NCI-H460 (cell line): ENCODE results near the gene LAMB3. TPM values are rescaled to one million over a fixed set of nuclear protein-coding genes. Genes with fewer than 3 reads are reported as not detected.

Experiments used
- DNase-seq: peaks from one replicate; pipeline ENCODE4 v3.0.0-alpha.2; 2016; ENCODE audit warnings: low read depth; ENCODE audit errors: extremely low read depth
- total RNA-seq: library from RNA; depleted of rRNA; stranded (reverse); fragments of >200 nt; shearing (Covaris generic); gene quantifications from 2 replicates; pipeline ENCODE4 v1.2.3, GENCODE V29; 2014

The LAMB3 gene
- total RNA-seq, 1 experiment from 2014 or later, result 19.1 TPM

- DNase-seq, result no peak
Observed at GRCh38 chr1:209619696-209620486, 32.3 kb downstream of the LAMB3 start.

- no peak for DNase-seq
Observed at GRCh38 chr1:209618756-209619420, 33.3 kb downstream of the LAMB3 start.

- DNase-seq, result no peak
Observed at GRCh38 chr1:209618291-209618690, 33.9 kb downstream of the LAMB3 start.

GRCh38 chr1:209617755-209618154 is 34.5 kb downstream of the LAMB3 start:
- DNase-seq, result no peak

GRCh38 chr1:209617047-209617673 is 35.1 kb downstream of the LAMB3 start:
- DNase-seq, result no peak

- DNase-seq, result no peak
Observed at GRCh38 chr1:209616366-209617046, 35.7 kb downstream of the LAMB3 start.

- no peak for DNase-seq
Observed at GRCh38 chr1:209614906-209615305, 37.3 kb downstream of the LAMB3 start.

- no peak for DNase-seq
Observed at GRCh38 chr1:209614151-209614420, 38.1 kb downstream of the LAMB3 start.

- DNase-seq, result no peak
Observed at GRCh38 chr1:209613400-209614150, 38.6 kb downstream of the LAMB3 start.

- no peak for DNase-seq
Observed at GRCh38 chr1:209612646-209613399, 39.4 kb downstream of the LAMB3 start.

- no peak for DNase-seq
Observed at GRCh38 chr1:209611771-209612570, 40.3 kb downstream of the LAMB3 start.

- no peak for DNase-seq
Observed at GRCh38 chr1:209610631-209610905, 41.7 kb downstream of the LAMB3 start.

- DNase-seq, result no peak
Observed at GRCh38 chr1:209609791-209610630, 42.2 kb downstream of the LAMB3 start.

- DNase-seq, result no peak
Observed at GRCh38 chr1:209609041-209609790, 43.0 kb downstream of the LAMB3 start.

GRCh38 chr1:209607795-209608178 is 44.4 kb downstream of the LAMB3 start:
- DNase-seq, result no peak

- DNase-seq, result no peak
Observed at GRCh38 chr1:209607102-209607794, 45.0 kb downstream of the LAMB3 start.

- no peak for DNase-seq
Observed at GRCh38 chr1:209603877-209604276, 48.3 kb downstream of the LAMB3 start.
